GM12878 (cell line): Measurements from ENCODE around the gene CTSD. TPM values are rescaled to one million over a fixed set of nuclear protein-coding genes. Genes with fewer than 3 reads are reported as not detected.

ENCODE experiments used
- ATAC-seq: fragments of 200-7000 bp; cut with Tn5 transposase; 3 replicates; pipeline ENCODE4 v1.9.1; 2020; ENCODE audit warnings: mild to moderate bottlenecking, moderate library complexity
- BruUV-seq: library from RNA; stranded (reverse); fragments of 400-500 nt; replicated peaks from 2 replicates; lab custom pipeline; 2021; lab: Mats Ljungman, UMichigan
- CTCF ChIA-PET: fragments of 300-600 bp; sonication (Branson Sonifier 250); formaldehyde crosslinking; extraction: SDS; loops from one replicate; lab custom pipeline; 2021; ENCODE audit warnings: inconsistent platforms; lab: Yijun Ruan, JAX
- POLR2A ChIA-PET: fragments of 350-600 bp; formaldehyde crosslinking; extraction: SDS; loops from one replicate; lab custom pipeline; 2021; ENCODE audit warnings: inconsistent platforms; lab: Charles Lee
- RAD21 ChIA-PET: fragments of 300-600 bp; sonication (Branson Sonifier 250); formaldehyde crosslinking; loops from one replicate; lab custom pipeline; 2023; ENCODE audit warnings: antibody characterized with exemption; ENCODE audit not compliant: unreplicated experiment; lab: Charles Lee
- SMC1A ChIA-PET: fragments of 300-600 bp; sonication (Branson Sonifier 250); formaldehyde crosslinking; loops from one replicate; lab custom pipeline; 2023; ENCODE audit not compliant: unreplicated experiment, uncharacterized antibody; lab: Charles Lee
- DNase-seq: peaks from one replicate; pipeline ENCODE4 v3.0.0-alpha.2; 2011; ENCODE audit warnings: low read depth, low spot score
- FAIRE-seq: peaks from 3 replicates; lab custom pipeline; 2011; peaks lifted over from hg19 to GRCh38; lab: Jason Lieb, UNC
- H2AFZ ChIP-seq: 2 replicates; pipeline ENCODE4 v1.6.0; 2011; ENCODE audit warnings: low read depth, low read length, control low read depth; ENCODE audit not compliant: control insufficient read depth
- H3K27ac ChIP-seq: 2 replicates; pipeline ENCODE4 v1.5.1; 2011; ENCODE audit warnings: control low read depth; ENCODE audit not compliant: control insufficient read depth, insufficient read depth
- H3K27me3 ChIP-seq, 2 experiments: replicated peaks in 1 of 2; 2 replicates each; pipeline versions ENCODE4 v1.6.0 to v1.6.1; 2011; ENCODE audit warnings: low read length in 1 of 2; ENCODE audit not compliant: control insufficient read depth in 2 of 2, insufficient read depth in 2 of 2
- H3K36me3 ChIP-seq, 2 experiments: 2 replicates each; pipeline ENCODE4 v1.5.1; 2011; ENCODE audit warnings: low read length in 1 of 2; ENCODE audit not compliant: control insufficient read depth in 2 of 2, insufficient read depth in 2 of 2
- H3K4me1 ChIP-seq: 2 replicates; pipeline ENCODE4 v1.6.1; 2011; ENCODE audit warnings: mild to moderate bottlenecking, low read length, moderate library complexity, mixed read lengths; ENCODE audit not compliant: control insufficient read depth, insufficient read depth
- H3K4me2 ChIP-seq: 2 replicates; pipeline ENCODE4 v1.6.0; 2011; ENCODE audit warnings: control low read depth; ENCODE audit not compliant: control insufficient read depth, insufficient read depth
- H3K4me3 ChIP-seq: fragments of 200-600 bp; sonication (generic); 2 replicates; pipeline ENCODE4 v1.5.1; 2016
- H3K79me2 ChIP-seq: 2 replicates; pipeline ENCODE4 v1.6.0; 2011; ENCODE audit warnings: low read length; ENCODE audit not compliant: control insufficient read depth, insufficient read depth
- H3K9ac ChIP-seq: 2 replicates; pipeline ENCODE4 v1.8.0; 2011; ENCODE audit warnings: low read length, control low read depth, mixed read lengths; ENCODE audit not compliant: control insufficient read depth, insufficient read depth
- H3K9me3 ChIP-seq: replicated peaks from 3 replicates; pipeline ENCODE4 v1.5.1; 2011; ENCODE audit warnings: mild to moderate bottlenecking, low read length; ENCODE audit not compliant: control insufficient read depth, insufficient read depth
- H4K20me1 ChIP-seq: 2 replicates; pipeline ENCODE4 v1.6.0; 2011; ENCODE audit not compliant: control insufficient read depth, insufficient read depth
- FOS ChIP-seq: IDR thresholded peaks from 3 replicates; pipeline ENCODE4 v1.6.1; 2011; ENCODE audit warnings: borderline replicate concordance; ENCODE audit not compliant: insufficient read length; ENCODE audit errors: extremely low read depth
- HDAC6 ChIP-seq: fragments of 200-600 bp; sonication (generic); IDR thresholded peaks from one replicate; pipeline ENCODE4 v1.8.0; 2017; ENCODE audit warnings: antibody characterized with exemption; ENCODE audit not compliant: unreplicated experiment
- JUNB ChIP-seq: IDR thresholded peaks from 2 replicates; pipeline ENCODE4 v1.6.1; 2016; ENCODE audit warnings: antibody characterized with exemption, mild to moderate bottlenecking
- NFXL1 ChIP-seq: fragments of 450-650 bp; IDR thresholded peaks from 2 replicates; pipeline ENCODE4 v1.6.1; 2017; ENCODE audit warnings: antibody characterized with exemption, mild to moderate bottlenecking, borderline replicate concordance
- TBL1XR1 ChIP-seq: IDR thresholded peaks from 2 replicates; pipeline ENCODE4 v1.6.1; 2012; ENCODE audit warnings: low read depth, low read length, improper control_type of control experiment
- ZNF274 ChIP-seq: IDR thresholded peaks from one replicate; pipeline ENCODE4 v1.8.0; 2011; ENCODE audit not compliant: insufficient read length, insufficient read depth
- WGBS: methylation state at CpG from one replicate; pipeline ENCODE4 v1.1.6; 2016; ENCODE audit warnings: low lambda C conversion rate; ENCODE audit not compliant: insufficient replicate concordance, insufficient coverage; ENCODE audit errors: missing lambda C conversion rate; 5-methylcytosine and 5-hydroxymethylcytosine counted together
- in situ Hi-C: fragments of 300-500 bp; cut with MboI; formaldehyde crosslinking; loops from 9 replicates; pipeline ENCODE4 v1.14.3; 2018; ENCODE audit warnings: mixed read lengths
- intact Hi-C: fragments of 100-400 bp; cut with micrococcal nuclease; formaldehyde crosslinking; loops from one replicate; pipeline ENCODE4 v1.14.2; 2022; ENCODE audit not compliant: unreplicated experiment
- polyA plus RNA-seq, 11 experiments: library from polyadenylated mRNA; depleted of rRNA in 4 of 11; unstranded in 6 of 11; stranded (reverse) in 5 of 11; fragments of >200 nt; fragmentation: Nextera tagmentation in 4 of 11; fragmentation: Illumina TruSeq in 1 of 11; extraction: Ambion mirVana in 4 of 11; extraction: Trizol in 1 of 11; gene quantifications; 1 replicate in 1 of 11; 2 replicates in 10 of 11; pipeline versions ENCODE4 v1.2.1 to v1.2.3, GENCODE V29; 2011 to 2016; ENCODE audit warnings: inconsistent platforms in 2 of 11, missing spikeins in 2 of 11, low read depth in 1 of 11
- total RNA-seq, 4 experiments: library from RNA; depleted of rRNA in 3 of 4; stranded (reverse); fragments of >200 nt in 3 of 4; fragmentation: Illumina TruSeq in 1 of 4; extraction: Trizol in 1 of 4; gene quantifications; 2 replicates each; pipeline versions ENCODE4 v1.2.1 to v1.2.3, GENCODE V29; 2013 to 2021
- TF ChIP-seq, protein P1 (sequence below), 3 experiments: IDR thresholded peaks in 2 of 3; conservative IDR thresholded peaks in 1 of 3; 2 replicates each; pipeline ENCODE4 v1.5.1; 2011; ENCODE audit warnings: low read depth in 3 of 3, low read length in 3 of 3, mild to moderate bottlenecking in 3 of 3, control low read depth in 2 of 3, moderate library complexity in 2 of 3, inconsistent platforms in 1 of 3, mixed read lengths in 1 of 3; ENCODE audit not compliant: control insufficient read depth in 2 of 3, insufficient read depth in 1 of 3; ENCODE audit errors: extremely low read depth in 1 of 3
- TF ChIP-seq, protein P2 (sequence below): fragments of 450-650 bp; IDR thresholded peaks from 2 replicates; pipeline ENCODE4 v1.6.1; 2017; ENCODE audit warnings: low read depth, mild to moderate bottlenecking, moderate library complexity

Gene CTSD
- total and polyA plus RNA-seq, 10 of the 15 experiments (the other 5 are each of a cell fraction or from before 2014, with no cell fraction given), result 0.42 to 54.6 (median 25.0) TPM

DNA sequence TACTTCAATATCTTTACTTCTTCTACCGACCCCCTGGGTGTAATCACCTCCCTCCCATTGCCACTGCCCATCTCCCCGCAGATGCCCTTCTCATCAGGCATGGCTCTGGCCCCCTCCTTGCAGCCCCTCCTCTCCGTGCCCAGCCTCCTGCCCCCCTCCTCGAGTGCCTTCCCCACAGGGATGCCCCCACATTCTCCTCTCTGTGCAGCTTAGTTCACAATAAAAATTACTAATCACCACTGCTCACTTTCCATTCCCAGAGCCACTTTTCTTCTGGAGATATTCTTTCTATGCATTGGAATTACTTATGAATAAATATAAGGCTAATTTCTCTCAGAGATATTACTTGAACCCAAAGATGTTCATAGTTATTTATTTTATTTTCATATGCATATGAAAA lies 35.4 kb downstream of the CTSD start:
- RAD21 ChIA-PET, result no interaction called here

DNA sequence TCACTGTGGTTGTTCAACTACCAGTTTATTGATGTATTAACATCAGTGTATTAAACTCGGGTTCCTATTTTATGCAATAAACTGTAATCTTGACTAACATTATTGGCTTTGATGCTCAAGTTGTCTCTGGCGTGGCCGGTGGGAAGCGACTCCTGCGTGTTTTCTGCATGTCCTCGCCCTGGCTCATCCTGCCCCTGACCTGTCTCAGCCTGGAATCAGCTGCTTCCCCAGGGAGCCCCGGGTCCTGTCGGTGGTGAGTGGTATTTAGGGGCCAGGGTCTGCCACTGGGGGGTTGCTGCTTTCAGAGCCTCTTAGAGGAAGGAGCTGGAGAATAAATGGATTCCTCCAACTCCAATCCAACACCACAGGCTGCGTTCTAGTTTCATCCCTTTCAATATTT lies 35.9 kb downstream of the CTSD start:
- intact Hi-C loops (no loop called here), in situ Hi-C loops (no loop called here)
- CTCF ChIA-PET, result no interaction called here
- Histone ChIP-seq H3K4me3 (no peak overlapping the region), H3K27ac (no peak overlapping the region), H3K9ac (no peak overlapping the region), H4K20me1 (no peaks in the 10 kb centered on the region), H3K79me2 (no peaks in the 10 kb centered on the region), H3K9me3 (no peaks in the 10 kb centered on the region), H3K36me3 (no peaks in the 10 kb centered on the region), H3K27me3 (0 out of 4 replicates have a peak, but pooled peaks cover 0 to 6% of the 10 kb centered on the region in 2 experiments), H3K4me2 (no peak overlapping the region), H3K4me1 (no peaks in the 10 kb centered on the region), H2AFZ (no peak overlapping the region)
- FAIRE-seq (no peak), ATAC-seq (no peak), DNase-seq (no peak)
- BruUV-seq, result no TSS peak
- SMC1A ChIA-PET, result no interaction called here
- RAD21 ChIA-PET, result no interaction called here
- WGBS, result 46% methylated on average over 9 of the region's 9 CpGs
- POLR2A ChIA-PET, result no interaction called here
- TF ChIP-seq, protein P1, sequence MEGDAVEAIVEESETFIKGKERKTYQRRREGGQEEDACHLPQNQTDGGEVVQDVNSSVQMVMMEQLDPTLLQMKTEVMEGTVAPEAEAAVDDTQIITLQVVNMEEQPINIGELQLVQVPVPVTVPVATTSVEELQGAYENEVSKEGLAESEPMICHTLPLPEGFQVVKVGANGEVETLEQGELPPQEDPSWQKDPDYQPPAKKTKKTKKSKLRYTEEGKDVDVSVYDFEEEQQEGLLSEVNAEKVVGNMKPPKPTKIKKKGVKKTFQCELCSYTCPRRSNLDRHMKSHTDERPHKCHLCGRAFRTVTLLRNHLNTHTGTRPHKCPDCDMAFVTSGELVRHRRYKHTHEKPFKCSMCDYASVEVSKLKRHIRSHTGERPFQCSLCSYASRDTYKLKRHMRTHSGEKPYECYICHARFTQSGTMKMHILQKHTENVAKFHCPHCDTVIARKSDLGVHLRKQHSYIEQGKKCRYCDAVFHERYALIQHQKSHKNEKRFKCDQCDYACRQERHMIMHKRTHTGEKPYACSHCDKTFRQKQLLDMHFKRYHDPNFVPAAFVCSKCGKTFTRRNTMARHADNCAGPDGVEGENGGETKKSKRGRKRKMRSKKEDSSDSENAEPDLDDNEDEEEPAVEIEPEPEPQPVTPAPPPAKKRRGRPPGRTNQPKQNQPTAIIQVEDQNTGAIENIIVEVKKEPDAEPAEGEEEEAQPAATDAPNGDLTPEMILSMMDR (IDR thresholded peaks at IDR 0.05 in 2 of 3, conservative IDR thresholded peaks at IDR 0.05 in 1 of 3; ENCODE audit: control insufficient read depth in 2 of 3, extremely low read depth in 1 of 3, insufficient read depth in 1 of 3, low read depth in 3 of 3, low read length in 3 of 3), result no peak
- TF ChIP-seq TBL1XR1 (no peak), NFXL1 (no peak), FOS (no peak), JUNB (no peak), HDAC6 (no peak)
- TF ChIP-seq, protein P2, sequence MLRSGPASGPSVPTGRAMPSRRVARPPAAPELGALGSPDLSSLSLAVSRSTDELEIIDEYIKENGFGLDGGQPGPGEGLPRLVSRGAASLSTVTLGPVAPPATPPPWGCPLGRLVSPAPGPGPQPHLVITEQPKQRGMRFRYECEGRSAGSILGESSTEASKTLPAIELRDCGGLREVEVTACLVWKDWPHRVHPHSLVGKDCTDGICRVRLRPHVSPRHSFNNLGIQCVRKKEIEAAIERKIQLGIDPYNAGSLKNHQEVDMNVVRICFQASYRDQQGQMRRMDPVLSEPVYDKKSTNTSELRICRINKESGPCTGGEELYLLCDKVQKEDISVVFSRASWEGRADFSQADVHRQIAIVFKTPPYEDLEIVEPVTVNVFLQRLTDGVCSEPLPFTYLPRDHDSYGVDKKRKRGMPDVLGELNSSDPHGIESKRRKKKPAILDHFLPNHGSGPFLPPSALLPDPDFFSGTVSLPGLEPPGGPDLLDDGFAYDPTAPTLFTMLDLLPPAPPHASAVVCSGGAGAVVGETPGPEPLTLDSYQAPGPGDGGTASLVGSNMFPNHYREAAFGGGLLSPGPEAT, result no peak

More for the DNA sequence above, 35.4 kb downstream of the CTSD start:
- ATAC-seq, result no peak
- H3K27ac ChIP-seq, result no peak overlapping the region
- H3K4me1 ChIP-seq, result no peaks in the 10 kb centered on the region
- ChIA-PET CTCF (no interaction called here), SMC1A (no interaction called here)
- H3K4me2 ChIP-seq, result no peak overlapping the region
- in situ Hi-C loops (no loop called here), intact Hi-C loops (no loop called here)
- no peaks in the 10 kb centered on the region for H3K9me3 ChIP-seq
- no peak for DNase-seq
- FAIRE-seq, result no peak
- H2AFZ ChIP-seq, result no peak overlapping the region
- TF ChIP-seq ZNF274, result no peak
- TF ChIP-seq, all 136 proteins: peak for 0
- Histone ChIP-seq H3K27me3 (0 out of 4 replicates have a peak, but pooled peaks cover 0 to 6% of the 10 kb centered on the region in 2 experiments), H4K20me1 (no peaks in the 10 kb centered on the region), H3K79me2 (no peaks in the 10 kb centered on the region), H3K4me3 (no peak overlapping the region), H3K36me3 (no peaks in the 10 kb centered on the region), H3K9ac (no peak overlapping the region)
- WGBS, result 17% methylated on average over 4 of the region's 4 CpGs
- BruUV-seq, result no TSS peak
- POLR2A ChIA-PET, result no interaction called here
